ENCODE data around the gene IL36B.

IL36B gene

GRCh38 chr2:112996635-112997034 lies 56.0 kb downstream of the IL36B start:
- H3K27ac Mint-ChIP-seq: no peak overlapping the region
- TF ChIP-seq CTCF (IDR thresholded peaks at IDR 0.05): no peak
- DNase-seq: no peak
- peaks cover 52% of the 10 kb centered on the region for H3K27me3 Mint-ChIP-seq (ENCODE audit: low read depth, poor library complexity)
- peaks cover 45% of the 10 kb centered on the region for H3K9me3 Mint-ChIP-seq
- no peaks in the 10 kb centered on the region for H3K36me3 Mint-ChIP-seq (ENCODE audit: low read depth)
- no peak overlapping the region for H3K4me3 Mint-ChIP-seq
- H3K4me1 Mint-ChIP-seq: no peaks in the 10 kb centered on the region

GRCh38 chr2:112995346-112995920 lies 57.2 kb downstream of the IL36B start:
- no peak for TF ChIP-seq CTCF (IDR thresholded peaks at IDR 0.05)
- no peaks in the 10 kb centered on the region for H3K4me1 Mint-ChIP-seq

GRCh38 chr2:112994648-112995047 lies 58.0 kb downstream of the IL36B start:
- H3K4me3 Mint-ChIP-seq: no peak overlapping the region
- no peak for DNase-seq
- peaks cover 35% of the 10 kb centered on the region for H3K9me3 Mint-ChIP-seq
- no peak for TF ChIP-seq CTCF (IDR thresholded peaks at IDR 0.05)
- H3K36me3 Mint-ChIP-seq (ENCODE audit: low read depth): no peaks in the 10 kb centered on the region
- no peak overlapping the region for H3K27ac Mint-ChIP-seq
- peaks cover 43% of the 10 kb centered on the region for H3K27me3 Mint-ChIP-seq (ENCODE audit: low read depth, poor library complexity)
- H3K4me1 Mint-ChIP-seq: no peaks in the 10 kb centered on the region

More at GRCh38 chr2:112995346-112995920, 57.2 kb downstream of the IL36B start:
- Mint-ChIP-seq H3K9me3 (peaks cover 38% of the 10 kb centered on the region), H3K36me3 (ENCODE audit: low read depth) (no peaks in the 10 kb centered on the region), H3K4me3 (no peak overlapping the region), H3K27me3 (ENCODE audit: low read depth, poor library complexity) (peaks cover 49% of the 10 kb centered on the region), H3K27ac (no peak overlapping the region)
- DNase-seq: no peak

DNA sequence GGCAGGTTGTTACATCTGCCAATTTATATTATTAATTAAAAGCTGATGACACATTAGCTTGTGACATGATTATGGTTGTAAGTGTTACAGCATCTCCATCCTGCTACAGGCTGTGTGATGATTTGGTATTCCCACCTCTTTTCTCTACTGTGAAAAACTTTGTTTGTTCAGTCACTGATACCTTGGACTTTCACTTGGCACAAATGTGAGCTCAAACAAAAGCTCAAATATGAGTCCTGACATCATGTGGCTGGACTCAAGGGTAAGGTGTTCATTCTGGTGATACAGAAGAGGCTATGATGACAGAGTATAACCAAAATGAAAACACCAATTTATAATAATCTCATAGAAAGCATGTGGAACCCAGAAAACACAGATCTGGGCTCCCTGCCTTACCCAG lies 58.8 kb downstream of the IL36B start:
- H3K9me3 Mint-ChIP-seq: peaks cover 33% of the 10 kb centered on the region
- H3K27me3 Mint-ChIP-seq (ENCODE audit: low read depth, poor library complexity): peaks cover 41% of the 10 kb centered on the region
- no peak for TF ChIP-seq CTCF (IDR thresholded peaks at IDR 0.05)
- DNase-seq: no peak
- H3K27ac Mint-ChIP-seq: no peak overlapping the region
- no peaks in the 10 kb centered on the region for H3K36me3 Mint-ChIP-seq (ENCODE audit: low read depth)
- H3K4me3 Mint-ChIP-seq: no peak overlapping the region
- H3K4me1 Mint-ChIP-seq: no peaks in the 10 kb centered on the region

DNA sequence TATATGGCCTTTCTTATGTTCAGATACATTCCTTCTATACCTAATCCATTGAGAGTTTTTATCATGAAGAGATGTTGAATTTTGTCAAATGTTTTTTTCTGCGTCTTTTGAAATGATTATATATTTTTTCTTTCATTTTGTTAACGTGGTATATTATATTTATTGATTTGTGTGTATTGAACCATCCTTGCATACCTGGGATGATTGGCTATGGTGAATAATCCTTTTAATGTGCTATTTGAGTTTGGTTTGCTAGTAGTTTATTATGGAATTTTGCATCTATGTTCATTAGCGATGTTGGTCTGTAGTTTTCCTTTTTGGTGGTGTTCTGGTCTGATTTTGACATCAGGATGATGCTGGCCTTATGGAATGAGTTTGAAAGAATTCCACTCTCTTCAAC lies 63.1 kb downstream of the IL36B start:
- peaks cover 28% of the 10 kb centered on the region for H3K27me3 Mint-ChIP-seq (ENCODE audit: low read depth, poor library complexity)
- no peaks in the 10 kb centered on the region for H3K4me1 Mint-ChIP-seq
- H3K9me3 Mint-ChIP-seq: peaks cover 30% of the 10 kb centered on the region
- no peak overlapping the region for H3K27ac Mint-ChIP-seq
- H3K4me3 Mint-ChIP-seq: no peak overlapping the region
- no peaks in the 10 kb centered on the region for H3K36me3 Mint-ChIP-seq (ENCODE audit: low read depth)
- DNase-seq: no peak
- no peak for TF ChIP-seq CTCF (IDR thresholded peaks at IDR 0.05)

DNA sequence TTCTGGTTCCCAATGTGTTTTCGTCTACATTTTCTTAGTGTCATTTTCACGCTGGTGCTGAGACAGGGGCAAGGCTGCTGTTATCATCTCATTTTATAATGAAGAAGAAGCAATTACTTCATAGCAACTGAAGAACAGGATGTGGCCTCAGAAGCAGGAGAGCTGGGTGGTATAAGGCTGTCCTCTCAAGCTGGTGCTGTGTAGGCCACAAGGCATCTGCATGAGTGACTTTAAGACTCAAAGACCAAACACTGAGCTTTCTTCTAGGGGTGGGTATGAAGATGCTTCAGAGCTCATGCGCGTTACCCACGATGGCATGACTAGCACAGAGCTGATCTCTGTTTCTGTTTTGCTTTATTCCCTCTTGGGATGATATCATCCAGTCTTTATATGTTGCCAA lies 67.6 kb downstream of the IL36B start:
- DNase-seq: no peak
- Mint-ChIP-seq H3K27ac (no peak overlapping the region), H3K4me3 (no peak overlapping the region), H3K9me3 (peaks cover 15% of the 10 kb centered on the region), H3K4me1 (no peaks in the 10 kb centered on the region), H3K36me3 (ENCODE audit: low read depth) (no peaks in the 10 kb centered on the region), H3K27me3 (ENCODE audit: low read depth, poor library complexity) (peaks cover 8% of the 10 kb centered on the region)
- TF ChIP-seq CTCF (IDR thresholded peaks at IDR 0.05): no peak

All from nephron progenitor cell (in vitro differentiated cells).